Sigmoid colon (tissue), 7 donors: ENCODE results near the gene TIPIN. TPM values are rescaled to one million over a fixed set of nuclear protein-coding genes. Genes with fewer than 3 reads are reported as not detected.
"Not testable (repeated sequence)": the region's sequence is repeated elsewhere in the genome, so short reads cannot be mapped to it uniquely, and the experiment has no call there.

Experiments
- DNase-seq: peaks from one replicate; pipeline ENCODE4 v3.0.0-alpha.2; 2019
- H3K27ac ChIP-seq, 4 donors: fragments of 200-600 bp; sonication (generic); one replicate each; pipeline ENCODE4 v1.5.1; 2016 to 2019; ENCODE audit warnings: mild to moderate bottlenecking in 1 of 4
- H3K27me3 ChIP-seq, 3 donors: fragments of 200-600 bp; sonication (generic); one replicate each; pipeline ENCODE4 v1.5.1; 2019; ENCODE audit warnings: mild to moderate bottlenecking in 1 of 3
- H3K36me3 ChIP-seq, 4 donors: fragments of 200-600 bp; sonication (generic); one replicate each; pipeline ENCODE4 v1.5.1; 2016 to 2019
- H3K4me1 ChIP-seq, 4 donors: fragments of 200-600 bp; sonication (generic); one replicate each; pipeline ENCODE4 v1.5.1; 2017 to 2019
- H3K4me3 ChIP-seq, 4 donors: fragments of 200-600 bp; sonication (generic); one replicate each; pipeline ENCODE4 v1.5.1; 2017 to 2019; ENCODE audit warnings: mild to moderate bottlenecking in 2 of 4, moderate library complexity in 1 of 4
- H3K9me3 ChIP-seq, 4 donors: fragments of 200-600 bp in 3 of 4; sonication (generic) in 3 of 4; one replicate each; pipeline versions ENCODE4 v1.5.1 to v1.6.1; 2013 to 2019
- EP300 ChIP-seq, 4 donors: sonication (generic); formaldehyde crosslinking; IDR thresholded peaks; one replicate each; pipeline ENCODE4 v1.6.1; 2017; ENCODE audit warnings: antibody characterized with exemption in 4 of 4
- POLR2A ChIP-seq, 2 donors: fragments of 450-650 bp; IDR thresholded peaks; one replicate each; pipeline ENCODE4 v1.6.1; 2016; ENCODE audit warnings: antibody characterized with exemption in 2 of 2, mild to moderate bottlenecking in 2 of 2, moderate library complexity in 2 of 2
- POLR2AphosphoS5 ChIP-seq, 4 donors: sonication (generic); formaldehyde crosslinking; IDR thresholded peaks; one replicate each; pipeline ENCODE4 v1.6.1; 2017; ENCODE audit warnings: antibody characterized with exemption in 4 of 4
- WGBS, 2 donors: extraction: QIAGEN DNeasy Blood & Tissue Kit; methylation state at CpG; one replicate each; pipeline ENCODE4 v1.1.7; 2013; 5-methylcytosine and 5-hydroxymethylcytosine counted together
- intact Hi-C: fragments of 100-400 bp; cut with DNase I; formaldehyde crosslinking; loops from one replicate; pipeline ENCODE4 v1.15.1; 2023
- polyA plus RNA-seq, 3 donors: library from polyadenylated mRNA; stranded (reverse); fragments of 200-250 nt; gene quantifications; one replicate each; pipeline ENCODE4 v1.2.3, GENCODE V29; 2013
- total RNA-seq, 4 donors: library from RNA; depleted of rRNA; stranded (reverse); fragments of >200 nt; gene quantifications; one replicate each; pipeline ENCODE4 v1.1.0, GENCODE V29; 2016
- TF ChIP-seq, protein P1 (sequence below), 4 experiments: fragments of 450-650 bp in 3 of 4; fragments of 200-600 bp in 1 of 4; IDR thresholded peaks; one replicate each; pipeline ENCODE4 v1.5.1; 2016 to 2019; ENCODE audit warnings: antibody characterized with exemption in 4 of 4, mild to moderate bottlenecking in 3 of 4, moderate library complexity in 2 of 4
- donor health status: healthy with polysubstance abuse.
- donor health status: Bipolar disorder and iron deficiency.
- donor health status: healthy.

TIPIN gene
- total and polyA plus RNA-seq, 7 donors: 1.9 to 10.3 (median 5.6) TPM

- H3K27ac ChIP-seq: no peak overlapping the region
- WGBS, 2 donors: 91 to 95% methylated on average over 8 of the region's 8 CpGs
- TF ChIP-seq POLR2AphosphoS5 (IDR thresholded peaks at IDR 0.05): no peak
- no peak for TF ChIP-seq POLR2A (IDR thresholded peaks at IDR 0.05)
- TF ChIP-seq EP300 (IDR thresholded peaks at IDR 0.05): no peak
- TF ChIP-seq, protein P1, sequence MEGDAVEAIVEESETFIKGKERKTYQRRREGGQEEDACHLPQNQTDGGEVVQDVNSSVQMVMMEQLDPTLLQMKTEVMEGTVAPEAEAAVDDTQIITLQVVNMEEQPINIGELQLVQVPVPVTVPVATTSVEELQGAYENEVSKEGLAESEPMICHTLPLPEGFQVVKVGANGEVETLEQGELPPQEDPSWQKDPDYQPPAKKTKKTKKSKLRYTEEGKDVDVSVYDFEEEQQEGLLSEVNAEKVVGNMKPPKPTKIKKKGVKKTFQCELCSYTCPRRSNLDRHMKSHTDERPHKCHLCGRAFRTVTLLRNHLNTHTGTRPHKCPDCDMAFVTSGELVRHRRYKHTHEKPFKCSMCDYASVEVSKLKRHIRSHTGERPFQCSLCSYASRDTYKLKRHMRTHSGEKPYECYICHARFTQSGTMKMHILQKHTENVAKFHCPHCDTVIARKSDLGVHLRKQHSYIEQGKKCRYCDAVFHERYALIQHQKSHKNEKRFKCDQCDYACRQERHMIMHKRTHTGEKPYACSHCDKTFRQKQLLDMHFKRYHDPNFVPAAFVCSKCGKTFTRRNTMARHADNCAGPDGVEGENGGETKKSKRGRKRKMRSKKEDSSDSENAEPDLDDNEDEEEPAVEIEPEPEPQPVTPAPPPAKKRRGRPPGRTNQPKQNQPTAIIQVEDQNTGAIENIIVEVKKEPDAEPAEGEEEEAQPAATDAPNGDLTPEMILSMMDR (IDR thresholded peaks at IDR 0.05): no peak
- H3K4me1 ChIP-seq: no peaks in the 10 kb centered on the region
- H3K4me3 ChIP-seq: no peak overlapping the region
- intact Hi-C loops: no loop called here
- H3K36me3 ChIP-seq: no peaks in the 10 kb centered on the region
- H3K9me3 ChIP-seq: no peaks in the 10 kb centered on the region
- no peaks in the 10 kb centered on the region for H3K27me3 ChIP-seq
- DNase-seq: no peak
Observed at GRCh38 chr15:66399276-66399675, 42.8 kb upstream of the TIPIN start.

- H3K4me3 ChIP-seq: no peak overlapping the region
- no peak for DNase-seq
- intact Hi-C loops: no loop called here
- no peak for TF ChIP-seq POLR2A (IDR thresholded peaks at IDR 0.05)
- 97 to 100% methylated on average over 1 of the region's 1 CpG for WGBS, 2 donors
- H3K4me1 ChIP-seq: peaks cover 0 to 13% (median 0%) of the 10 kb centered on the region in 4 donors
- no peak overlapping the region for H3K27ac ChIP-seq
- H3K9me3 ChIP-seq: no peaks in the 10 kb centered on the region
- no peaks in the 10 kb centered on the region for H3K27me3 ChIP-seq
- no peaks in the 10 kb centered on the region for H3K36me3 ChIP-seq
Observed at GRCh38 chr15:66394915-66395314, 38.4 kb upstream of the TIPIN start.

- DNase-seq: no peak
- H3K4me3 ChIP-seq: no peak overlapping the region
- intact Hi-C loops: no loop called here
- H3K36me3 ChIP-seq: no peaks in the 10 kb centered on the region
- TF ChIP-seq EP300 (IDR thresholded peaks at IDR 0.05): no peak
- TF ChIP-seq, protein P1 (IDR thresholded peaks at IDR 0.05): no peak
- no peak for TF ChIP-seq POLR2AphosphoS5 (IDR thresholded peaks at IDR 0.05)
- no peak for TF ChIP-seq POLR2A (IDR thresholded peaks at IDR 0.05)
- peaks cover 0 to 16% (median 0%) of the 10 kb centered on the region in 4 donors for H3K4me1 ChIP-seq
- WGBS, 2 donors: 98 to 100% methylated on average over 1 of the region's 1 CpG
- no peaks in the 10 kb centered on the region for H3K27me3 ChIP-seq
- H3K27ac ChIP-seq: no peak overlapping the region
- H3K9me3 ChIP-seq: no peaks in the 10 kb centered on the region
Observed at GRCh38 chr15:66394472-66394871, 38.0 kb upstream of the TIPIN start.

DNA sequence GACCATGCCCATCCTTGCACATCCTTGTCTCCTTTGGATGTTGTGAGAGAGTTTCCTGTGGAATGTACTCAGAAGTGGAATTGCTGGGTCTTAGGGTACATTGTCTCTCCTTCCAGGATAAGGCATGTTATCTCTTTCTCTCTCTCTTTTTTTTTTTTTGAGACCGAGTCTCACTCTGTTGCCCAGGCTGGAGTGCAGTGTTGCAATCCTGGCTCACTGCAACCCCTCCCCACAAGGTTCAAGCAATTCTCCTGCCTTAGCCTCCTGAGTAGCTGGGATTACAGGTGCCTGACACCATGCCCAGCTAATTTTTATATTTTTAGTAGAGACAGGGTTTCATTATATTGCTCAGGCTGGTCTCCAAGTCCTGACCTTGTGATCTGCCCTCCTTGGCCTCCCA, 36.6 kb upstream of the TIPIN start:
- 96 to 100% methylated on average over 1 of the region's 1 CpG for WGBS, 2 donors
- H3K27me3 ChIP-seq, H3K9me3 ChIP-seq, intact Hi-C loops, H3K36me3 ChIP-seq, H3K4me3 ChIP-seq, DNase-seq, H3K27ac ChIP-seq: not testable (repeated sequence)
- peaks cover 0 to 27% (median 9%) of the 10 kb centered on the region in 4 donors for H3K4me1 ChIP-seq

DNA sequence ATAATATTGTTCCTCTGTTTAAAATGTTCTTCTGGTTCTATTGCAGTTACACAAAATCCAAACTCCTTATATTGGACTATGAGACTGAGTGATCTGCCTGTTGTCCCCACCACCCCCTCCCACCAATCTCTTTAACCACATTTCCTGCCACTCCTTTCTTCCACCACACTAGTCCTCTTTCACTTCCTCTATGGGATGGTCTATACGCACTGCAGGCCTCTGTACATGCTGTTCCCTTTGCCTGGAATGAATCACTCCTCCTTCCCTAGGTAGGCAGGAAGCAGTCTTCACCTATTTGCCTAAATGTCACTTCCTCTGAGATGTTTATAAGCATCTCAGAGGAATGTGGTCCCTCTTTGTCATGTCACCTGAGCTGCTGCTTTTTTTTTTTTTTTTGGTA, 34.2 kb upstream of the TIPIN start:
- H3K4me1 ChIP-seq: peaks cover 0 to 36% (median 19%) of the 10 kb centered on the region in 4 donors
- H3K9me3 ChIP-seq: no peaks in the 10 kb centered on the region
- H3K27me3 ChIP-seq: no peaks in the 10 kb centered on the region
- TF ChIP-seq, protein P1 (IDR thresholded peaks at IDR 0.05): no peak
- TF ChIP-seq EP300 (IDR thresholded peaks at IDR 0.05): peak in 1 of 4 donors; percentile 76
- TF ChIP-seq POLR2A (IDR thresholded peaks at IDR 0.05): no peak
- no peaks in the 10 kb centered on the region for H3K36me3 ChIP-seq
- no peak for DNase-seq
- no peak overlapping the region for H3K27ac ChIP-seq
- 22 to 24% methylated on average over 1 of the region's 1 CpG for WGBS, 2 donors
- intact Hi-C loops: no loop called here
- no peak overlapping the region for H3K4me3 ChIP-seq

DNA sequence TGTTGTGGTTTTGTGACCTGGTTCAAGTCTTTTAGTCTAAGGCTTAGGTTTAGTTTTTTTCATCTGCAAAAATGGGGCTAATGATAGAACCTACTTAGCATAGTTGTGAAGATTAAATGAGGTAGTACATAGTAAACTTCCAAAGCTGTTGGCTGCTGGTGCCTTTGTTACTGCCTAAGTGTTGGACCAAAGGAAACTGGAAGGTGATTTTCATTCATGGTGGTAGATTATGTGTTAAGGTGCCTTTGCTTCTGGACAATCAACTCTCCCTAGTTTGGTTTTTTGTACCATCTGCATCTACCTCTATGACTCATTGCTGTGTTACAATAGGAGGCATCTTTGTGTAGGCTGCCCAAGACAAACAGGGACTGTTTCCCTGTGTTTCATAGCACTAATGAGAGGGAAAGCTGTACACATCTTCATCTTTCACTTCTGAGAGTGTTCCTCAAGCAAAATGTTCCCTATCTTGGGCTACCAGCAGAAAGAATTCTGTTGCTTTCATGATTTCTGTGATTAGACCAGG, 33.4 kb upstream of the TIPIN start:
- Histone ChIP-seq H3K4me1 (peaks cover 0 to 38% (median 21%) of the 10 kb centered on the region in 4 donors), H3K9me3 (no peaks in the 10 kb centered on the region), H3K27me3 (no peaks in the 10 kb centered on the region), H3K4me3 (no peak overlapping the region), H3K36me3 (no peaks in the 10 kb centered on the region), H3K27ac (no peak overlapping the region)
- no peak for DNase-seq
- intact Hi-C loops: no loop called here
- TF ChIP-seq EP300 (IDR thresholded peaks at IDR 0.05) (no peak), POLR2A (IDR thresholded peaks at IDR 0.05) (no peak), POLR2AphosphoS5 (IDR thresholded peaks at IDR 0.05) (no peak)
- TF ChIP-seq, protein P1 (IDR thresholded peaks at IDR 0.05): no peak
